Measurements from ENCODE around the gene MAP4K2. TPM values are rescaled to one million over a fixed set of nuclear protein-coding genes. Genes with fewer than 3 reads are reported as not detected.
A peak's percentile ranks its signal among the peaks of the same experiment; 100 is the strongest.

Gene MAP4K2
- total RNA-seq, 1 experiment from 2014 or later, result 24.7 TPM

- H2BK15ac ChIP-seq (ENCODE audit: low read depth, low read length), result no peak overlapping the region
- H3K27ac ChIP-seq (ENCODE audit: insufficient read length, low read depth, low read length), result no peak overlapping the region
- no peak overlapping the region for H3T11ph ChIP-seq (ENCODE audit: low read length)
- no peak overlapping the region for H2BK5ac ChIP-seq (ENCODE audit: insufficient read length, low read length)
- no peaks in the 10 kb centered on the region for H3K9me3 ChIP-seq (ENCODE audit: control insufficient read depth, low read depth, low read length)
- no CpG with 5 or more reads among the region's 19 CpGs for WGBS (ENCODE audit: extremely low coverage, insufficient read length, low lambda C conversion rate)
- no peaks in the 10 kb centered on the region; the same call in 1 of the 2 replicates for H3K27me3 Mint-ChIP-seq (ENCODE audit: low read depth)
- H3K56ac ChIP-seq (ENCODE audit: insufficient read length, low read depth, low read length), result no peak overlapping the region
- H3K4me1 Mint-ChIP-seq, result peaks cover 39 to 63% of the 10 kb centered on the region in 2 experiments
- no peak for TF ChIP-seq CTCF (conservative IDR thresholded peaks at IDR 0.05)
- no peaks in the 10 kb centered on the region; a peak in 1 of 5 replicates for H3K9me3 Mint-ChIP-seq
- H3K18ac ChIP-seq (ENCODE audit: insufficient read length, low read depth, low read length), result no peak overlapping the region
- H2BK12ac ChIP-seq (ENCODE audit: insufficient read length, low read depth, low read length), result no peak overlapping the region
- H2BK120ac ChIP-seq (ENCODE audit: low read depth, low read length, poor library complexity, severe bottlenecking), result no peak overlapping the region
- no peak overlapping the region for H3K4ac ChIP-seq (ENCODE audit: low read depth, low read length)
- H3K79me1 ChIP-seq (ENCODE audit: insufficient read depth, low read depth, low read length, poor library complexity, severe bottlenecking), result no peaks in the 10 kb centered on the region
- no peak overlapping the region; a peak in 1 of 7 replicates for H3K27ac Mint-ChIP-seq
- H3K4me2 ChIP-seq (ENCODE audit: insufficient read depth, insufficient read length, low read length), result no peak overlapping the region
- no peaks in the 10 kb centered on the region for H3K79me2 ChIP-seq (ENCODE audit: insufficient read depth, low read length)
- peak overlapping the region in 1 of 2 experiments; percentile 34; a peak in 1 of 5 replicates for H3K4me3 Mint-ChIP-seq
- H2BK20ac ChIP-seq (ENCODE audit: low read depth, low read length, poor library complexity, severe bottlenecking), result no peak overlapping the region
- no peak overlapping the region for H2AFZ ChIP-seq (ENCODE audit: low read length)
- no peaks in the 10 kb centered on the region for H4K20me1 ChIP-seq (ENCODE audit: control insufficient read depth, insufficient read depth, insufficient read length)
- H3K14ac ChIP-seq (ENCODE audit: insufficient read depth, low read length), result no peak overlapping the region
- no peak overlapping the region for H4K8ac ChIP-seq (replicated peaks; ENCODE audit: insufficient read length, low read depth, low read length)
- no peaks in the 10 kb centered on the region for H3K23me2 ChIP-seq (ENCODE audit: insufficient read length, low read depth, low read length, poor library complexity, severe bottlenecking)
- H2AK5ac ChIP-seq (ENCODE audit: insufficient read length, low read length), result no peak overlapping the region
- H3K4me1 ChIP-seq (ENCODE audit: insufficient read depth, low read length), result peaks cover 4% of the 10 kb centered on the region; the same call in 1 of the 2 replicates
- no peak overlapping the region for H3K23ac ChIP-seq (ENCODE audit: insufficient read length, low read depth, low read length)
- DNase-seq, result no peak
- no peak overlapping the region for H4K5ac ChIP-seq (ENCODE audit: insufficient read length, low read depth, low read length)
- H4K91ac ChIP-seq (ENCODE audit: insufficient read length, low read depth, low read length), result no peak overlapping the region
- peaks cover 0 to 14% (median 8%) of the 10 kb centered on the region in 3 experiments; a peak in 3 of 7 replicates for H3K36me3 Mint-ChIP-seq (ENCODE audit: insufficient read depth in 1 of 3, low read depth in 3 of 3)
- H3K9ac ChIP-seq (ENCODE audit: extremely low read depth, insufficient read length, low read length), result no peak overlapping the region
- no peaks in the 10 kb centered on the region for H3K27me3 ChIP-seq (ENCODE audit: insufficient read depth, low read length)
Observed at GRCh38 chr11:64757549-64758329, 45.3 kb downstream of the MAP4K2 start.

Data from H9 (cell line).